PFSK-1 (cell line): ENCODE measurements around the gene HCFC1.

Experiments
- POLR2AphosphoS5 ChIP-seq: IDR thresholded peaks from 2 replicates; pipeline ENCODE4 v1.6.1; 2012; ENCODE audit warnings: low read depth, mild to moderate bottlenecking, control low read depth, low read length, moderate library complexity
- REST ChIP-seq, 2 experiments: IDR thresholded peaks; 2 replicates each; pipeline versions ENCODE4 v1.6.1 to v1.8.0; 2011 to 2012; ENCODE audit warnings: low read depth in 2 of 2, low read length in 2 of 2, control low read depth in 1 of 2, inconsistent platforms in 1 of 2, mild to moderate bottlenecking in 1 of 2, moderate library complexity in 1 of 2; ENCODE audit not compliant: insufficient read depth in 1 of 2
- SIN3A ChIP-seq: IDR thresholded peaks from 2 replicates; pipeline ENCODE4 v1.6.1; 2012; ENCODE audit warnings: mild to moderate bottlenecking, low read length, moderate library complexity, borderline replicate concordance; ENCODE audit not compliant: insufficient read depth

GRCh38 chrX:153957224-153957623 is 14.4 kb downstream of the HCFC1 start:
- no peak for TF ChIP-seq SIN3A
- no peak for TF ChIP-seq POLR2AphosphoS5
- no peak for TF ChIP-seq REST (IDR thresholded peaks at IDR 0.05; ENCODE audit: insufficient read depth in 1 of 2, low read depth in 2 of 2, low read length in 2 of 2)
